GM10266 (cell line): ENCODE results near the gene HKDC1.

ENCODE experiments used
- DNase-seq: peaks from one replicate; pipeline ENCODE4 v3.0.0; 2012; ENCODE audit errors: extremely low spot score
- CTCF ChIP-seq: IDR thresholded peaks from 2 replicates; pipeline ENCODE4 v1.5.1; 2012; ENCODE audit warnings: mild to moderate bottlenecking, low read depth; ENCODE audit not compliant: control insufficient read depth, insufficient read depth; ENCODE audit errors: missing control alignments

The HKDC1 gene

GRCh38 chr10:69180525-69181204 lies 39.5 kb upstream of the HKDC1 start:
- no peak for TF ChIP-seq CTCF
- no peak for DNase-seq

- no peak for DNase-seq
- no peak for TF ChIP-seq CTCF
Measured at GRCh38 chr10:69181433-69181832, 38.7 kb upstream of the HKDC1 start.

GRCh38 chr10:69182005-69182404 lies 38.1 kb upstream of the HKDC1 start:
- no peak for TF ChIP-seq CTCF
- DNase-seq: no peak

GRCh38 chr10:69186524-69186923 lies 33.6 kb upstream of the HKDC1 start:
- no peak for DNase-seq
- no peak for TF ChIP-seq CTCF

GRCh38 chr10:69201045-69201444 lies 19.1 kb upstream of the HKDC1 start:
- no peak for DNase-seq
- no peak for TF ChIP-seq CTCF

- TF ChIP-seq CTCF: no peak
- peak; percentile 31 for DNase-seq
Measured at GRCh38 chr10:69202332-69202731, 17.8 kb upstream of the HKDC1 start.

GRCh38 chr10:69208761-69209160 lies 11.4 kb upstream of the HKDC1 start:
- TF ChIP-seq CTCF: no peak
- DNase-seq: no peak
